ACC112 (cell line): ENCODE data around the gene SMNDC1.
A peak's percentile ranks its signal among the peaks of the same experiment; 100 is the strongest.

Source experiments
- H2AFZ ChIP-seq: fragments of 200-600 bp; sonication (generic); one replicate; pipeline ENCODE4 v1.6.0; 2017; ENCODE audit warnings: antibody characterized with exemption, low read length; ENCODE audit not compliant: unreplicated experiment
- H3K27ac ChIP-seq: fragments of 200-600 bp; sonication (generic); 2 replicates; pipeline ENCODE4 v1.5.1; 2014; ENCODE audit warnings: low read depth, mild to moderate bottlenecking, antibody characterized with exemption, low read length, moderate library complexity
- H3K27me3 ChIP-seq: fragments of 200-600 bp; sonication (generic); 2 replicates; pipeline ENCODE4 v1.6.1; 2014; ENCODE audit warnings: mild to moderate bottlenecking, antibody characterized with exemption, low read length, moderate library complexity, mixed read lengths; ENCODE audit not compliant: insufficient read depth
- H3K36me3 ChIP-seq: fragments of 200-600 bp; sonication (generic); 2 replicates; pipeline ENCODE4 v1.6.1; 2016; ENCODE audit warnings: mild to moderate bottlenecking, antibody characterized with exemption, low read length, moderate library complexity, mixed read lengths; ENCODE audit not compliant: insufficient read depth
- H3K4me1 ChIP-seq: fragments of 200-600 bp; sonication (generic); one replicate; pipeline ENCODE4 v1.6.1; 2016; ENCODE audit warnings: low read length, mixed read lengths; ENCODE audit not compliant: insufficient read depth, unreplicated experiment, control insufficient read depth
- H3K4me3 ChIP-seq: fragments of 200-600 bp; sonication (generic); 2 replicates; pipeline ENCODE4 v1.5.1; 2014; ENCODE audit warnings: mild to moderate bottlenecking, low read depth, low read length
- H3K79me2 ChIP-seq: fragments of 200-600 bp; sonication (generic); one replicate; pipeline ENCODE4 v1.6.0; 2016; ENCODE audit warnings: low read length; ENCODE audit not compliant: control insufficient read depth, unreplicated experiment, insufficient read depth

The SMNDC1 gene

DNA sequence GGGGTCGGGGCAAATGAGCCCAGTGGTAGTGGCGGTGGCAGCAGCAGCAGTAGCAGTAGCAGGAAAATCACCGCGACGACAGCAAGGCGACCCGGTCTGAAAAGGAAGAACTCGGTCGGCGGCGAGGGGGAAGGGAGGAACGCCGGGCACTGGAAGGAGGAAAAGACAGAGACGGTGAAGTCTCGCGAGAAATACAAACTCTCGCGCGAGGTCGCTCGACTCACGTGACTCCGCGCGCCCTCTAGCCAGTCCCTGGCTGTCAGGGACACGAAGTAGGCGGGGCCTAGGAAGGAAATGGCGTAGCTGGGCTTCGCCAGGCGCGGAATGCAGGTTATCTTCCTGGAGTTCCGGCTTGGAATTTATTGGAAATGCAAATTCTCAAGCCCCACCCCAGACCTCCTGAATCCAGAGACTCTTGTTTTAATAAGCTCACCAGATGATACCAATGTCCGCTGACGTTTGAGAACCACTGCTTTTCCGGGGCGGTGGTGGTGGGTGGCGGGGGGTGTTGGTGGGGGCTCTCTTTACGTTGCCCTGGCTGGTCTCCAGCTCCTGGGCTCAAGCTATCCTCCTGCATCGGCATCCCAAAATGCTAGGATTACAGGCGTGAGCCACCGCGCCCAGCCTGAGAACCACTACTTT is at the start of gene SMNDC1:
Gene SMNDC1, minus strand, starts transcription at position 141 of the 642 bp plus-strand sequence. CDS start 1,333 bp downstream, outside the sequence.
- peak within 1 kb of the TSS; percentile 98 for H3K4me3 ChIP-seq
- H3K36me3 ChIP-seq, result peaks cover 33% of the 10 kb centered on the region
- peak within 1 kb of the TSS; percentile 63 for H2AFZ ChIP-seq
- H3K79me2 ChIP-seq, result peaks cover 49% of the 10 kb centered on the region
- H3K27me3 ChIP-seq, result no peaks in the 10 kb centered on the region
- peaks cover 47% of the 10 kb centered on the region for H3K4me1 ChIP-seq
- H3K27ac ChIP-seq, result peak within 1 kb of the TSS; percentile 88

DNA sequence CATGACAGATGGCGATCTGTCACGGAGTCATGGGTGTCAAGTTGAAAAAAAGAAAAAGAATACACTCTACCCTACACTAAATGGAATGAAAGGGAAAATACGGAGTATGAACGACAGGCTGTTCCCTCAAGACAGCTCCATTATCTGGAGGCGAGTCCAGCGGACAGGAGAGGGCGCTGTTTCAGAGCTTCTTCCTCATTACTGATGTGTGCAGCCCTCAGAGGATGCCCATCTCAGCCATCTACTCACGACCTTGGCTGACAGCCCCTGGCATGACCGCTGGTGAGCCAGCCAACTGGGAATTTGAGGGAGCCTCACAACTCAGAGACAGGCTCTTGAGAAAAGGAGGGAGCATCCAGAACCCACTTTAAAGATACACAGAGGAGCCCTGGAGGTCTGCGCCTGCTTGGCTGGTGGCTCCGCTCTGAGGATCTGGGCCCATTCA is 49.6 kb upstream of the SMNDC1 start:
- no peaks in the 10 kb centered on the region for H3K27me3 ChIP-seq
- H3K4me1 ChIP-seq, result peaks cover 52% of the 10 kb centered on the region
- H3K27ac ChIP-seq, result peak overlapping the region; percentile 97
- H3K79me2 ChIP-seq, result no peaks in the 10 kb centered on the region
- no peak overlapping the region for H2AFZ ChIP-seq
- no peaks in the 10 kb centered on the region for H3K36me3 ChIP-seq
- H3K4me3 ChIP-seq, result peak overlapping the region; percentile 42; the same call in 1 of the 2 replicates

DNA sequence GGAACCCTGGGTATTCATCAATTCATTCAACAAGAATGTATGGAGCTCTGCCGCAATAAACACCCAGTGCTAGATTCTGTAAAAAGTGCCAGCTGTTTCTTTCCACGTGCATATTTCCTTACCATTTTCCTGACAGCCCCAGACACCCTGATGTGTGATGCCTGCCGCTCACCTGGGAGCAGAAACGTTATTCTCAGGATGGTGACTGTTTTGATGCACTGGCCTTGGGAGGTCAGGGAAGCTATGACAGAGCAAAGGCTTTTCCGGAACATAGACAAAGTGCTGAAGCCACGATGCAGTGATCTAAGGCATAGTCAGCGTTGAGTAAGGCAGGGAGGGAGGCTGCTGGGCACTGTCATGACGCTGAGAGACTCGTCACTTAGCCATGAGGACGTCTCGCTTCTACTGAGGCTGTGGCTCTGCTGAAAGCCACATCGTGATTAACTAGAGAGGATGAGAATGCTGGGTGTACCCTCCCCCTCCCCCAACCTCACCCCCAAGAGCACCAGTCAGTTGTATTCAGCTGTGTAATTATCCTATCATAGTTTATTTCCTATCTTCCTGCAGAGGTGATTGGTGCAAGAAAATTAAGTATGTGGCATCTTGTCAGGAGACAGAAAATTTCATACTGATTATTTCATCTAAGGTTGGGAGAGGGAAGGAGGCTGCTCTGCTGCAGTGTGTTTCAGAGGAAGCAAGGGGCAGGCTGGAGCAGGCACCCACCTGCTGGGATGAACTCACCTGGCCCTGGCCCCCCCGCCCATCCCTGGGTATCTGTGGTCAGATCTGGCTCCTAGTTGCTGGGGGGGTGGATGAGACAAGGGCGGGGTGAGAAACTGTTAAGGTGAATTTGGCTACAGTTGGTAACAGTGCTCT is 48.8 kb upstream of the SMNDC1 start:
- H3K4me1 ChIP-seq, result peaks cover 52% of the 10 kb centered on the region
- H2AFZ ChIP-seq, result peak overlapping the region; percentile 5
- H3K27me3 ChIP-seq, result no peaks in the 10 kb centered on the region
- H3K36me3 ChIP-seq, result no peaks in the 10 kb centered on the region
- H3K27ac ChIP-seq, result peak overlapping the region; percentile 97
- no peaks in the 10 kb centered on the region for H3K79me2 ChIP-seq
- peak overlapping the region; percentile 42 for H3K4me3 ChIP-seq

DNA sequence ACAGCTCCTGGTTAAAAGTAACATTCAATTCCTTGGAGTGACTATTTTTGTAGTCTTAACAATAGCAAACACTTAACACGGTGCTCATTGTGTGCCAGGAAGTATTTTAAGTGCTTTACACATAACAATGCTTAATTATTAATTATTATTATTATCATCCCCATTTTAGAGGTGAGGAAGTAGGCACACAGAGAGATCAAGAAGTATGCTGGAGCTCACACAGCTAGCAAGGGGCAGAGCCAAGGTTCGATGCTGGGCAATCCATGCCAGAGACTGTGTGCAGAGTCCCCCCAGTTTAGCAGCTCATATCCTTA is 48.2 kb upstream of the SMNDC1 start:
- Histone ChIP-seq H3K79me2 (no peaks in the 10 kb centered on the region), H3K27ac (peak overlapping the region; percentile 97), H3K27me3 (no peaks in the 10 kb centered on the region), H3K4me3 (peak overlapping the region; percentile 42), H3K36me3 (no peaks in the 10 kb centered on the region), H3K4me1 (peaks cover 47% of the 10 kb centered on the region), H2AFZ (peak overlapping the region; percentile 5)

DNA sequence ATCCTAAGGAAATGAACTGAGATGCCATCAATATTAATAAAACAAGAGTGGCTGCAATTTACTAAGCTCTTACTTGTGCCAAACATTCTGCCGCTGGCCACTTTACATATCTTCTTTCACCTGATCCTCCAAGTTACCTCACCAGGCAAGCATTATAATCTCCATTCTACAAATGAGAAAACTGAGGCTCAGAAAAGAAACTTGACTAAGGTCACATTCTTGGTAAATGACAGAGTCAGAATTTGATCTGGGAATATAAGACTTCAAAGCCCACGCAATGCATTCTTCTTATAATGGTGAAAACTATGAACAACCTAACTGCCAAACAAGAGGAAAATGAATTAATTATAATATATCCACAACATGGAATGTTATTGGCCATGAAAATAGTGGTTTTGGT is 46.1 kb upstream of the SMNDC1 start:
- Histone ChIP-seq H3K27ac (no peak overlapping the region), H3K79me2 (no peaks in the 10 kb centered on the region), H3K27me3 (no peaks in the 10 kb centered on the region), H3K4me1 (peaks cover 34% of the 10 kb centered on the region), H3K36me3 (no peaks in the 10 kb centered on the region), H2AFZ (no peak overlapping the region), H3K4me3 (no peak overlapping the region)

DNA sequence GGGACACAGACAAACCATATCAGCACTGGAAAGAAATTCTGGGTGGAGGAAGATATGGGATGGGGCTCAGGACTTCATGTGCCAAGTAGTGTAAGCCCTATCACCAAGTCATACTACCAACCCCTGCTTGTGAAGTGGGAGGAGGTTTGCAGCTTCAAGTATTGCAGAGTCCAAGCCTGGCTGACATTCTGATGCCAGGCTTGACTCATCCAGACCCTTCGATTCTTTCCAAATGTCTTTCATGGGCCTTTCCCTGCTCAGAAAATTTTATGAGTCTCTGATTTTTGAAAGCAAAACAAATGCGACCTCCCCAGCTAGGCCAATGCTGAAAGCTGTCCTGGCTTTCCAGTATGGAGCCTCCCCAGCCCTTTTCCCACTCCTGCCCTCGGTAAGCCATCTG is 45.1 kb upstream of the SMNDC1 start:
- no peaks in the 10 kb centered on the region for H3K36me3 ChIP-seq
- H3K79me2 ChIP-seq, result no peaks in the 10 kb centered on the region
- peaks cover 25% of the 10 kb centered on the region for H3K4me1 ChIP-seq
- H3K27ac ChIP-seq, result no peak overlapping the region
- H2AFZ ChIP-seq, result no peak overlapping the region
- no peak overlapping the region for H3K4me3 ChIP-seq
- H3K27me3 ChIP-seq, result no peaks in the 10 kb centered on the region

DNA sequence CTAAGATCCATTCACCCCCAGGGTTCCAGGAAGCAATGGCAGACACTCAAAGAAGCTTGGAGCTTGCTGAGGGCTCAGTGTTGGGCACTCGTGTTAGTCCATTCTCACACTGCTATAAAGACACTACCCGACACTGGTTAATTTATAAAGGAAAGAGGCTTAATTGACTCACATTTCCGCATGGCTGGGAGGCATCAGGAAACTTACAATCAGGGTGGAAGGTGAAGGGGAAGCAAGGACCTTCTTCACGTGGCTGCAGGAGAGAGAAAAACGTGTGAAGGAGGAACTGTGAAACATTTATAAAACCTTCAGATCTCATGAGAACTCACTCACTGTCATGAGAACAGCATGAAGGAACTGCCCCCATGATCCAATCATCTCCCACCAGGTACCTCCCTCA is 44.7 kb upstream of the SMNDC1 start:
- no peak overlapping the region for H3K4me3 ChIP-seq
- H2AFZ ChIP-seq, result no peak overlapping the region
- H3K4me1 ChIP-seq, result peaks cover 21% of the 10 kb centered on the region

DNA sequence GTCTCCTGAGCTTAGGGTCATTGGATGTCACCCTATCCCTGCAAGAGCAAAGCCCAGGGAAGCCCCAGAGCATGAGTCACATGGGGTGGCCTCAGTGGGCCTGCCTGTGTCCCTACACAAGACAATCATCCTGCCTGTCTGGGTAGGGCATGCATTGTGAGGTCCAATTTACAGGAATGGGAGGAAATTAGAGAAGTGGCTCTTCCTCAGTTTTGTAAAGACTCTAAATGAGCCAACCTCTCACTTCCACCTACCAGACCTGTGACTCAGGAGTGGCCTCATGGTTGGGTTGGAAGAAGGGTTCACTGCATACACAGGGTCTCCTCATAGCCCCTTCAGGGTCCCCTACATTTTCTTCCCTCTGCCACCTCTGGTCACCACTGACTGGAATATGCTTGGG is 43.6 kb upstream of the SMNDC1 start:
- H2AFZ ChIP-seq, result no peak overlapping the region
- no peaks in the 10 kb centered on the region for H3K79me2 ChIP-seq
- H3K36me3 ChIP-seq, result no peaks in the 10 kb centered on the region
- no peak overlapping the region for H3K4me3 ChIP-seq
- H3K27ac ChIP-seq, result no peak overlapping the region
- H3K4me1 ChIP-seq, result peaks cover 13% of the 10 kb centered on the region
- H3K27me3 ChIP-seq, result no peaks in the 10 kb centered on the region

More for the DNA sequence above, 44.7 kb upstream of the SMNDC1 start:
- Histone ChIP-seq H3K27me3 (no peaks in the 10 kb centered on the region), H3K36me3 (no peaks in the 10 kb centered on the region), H3K27ac (no peak overlapping the region), H3K79me2 (no peaks in the 10 kb centered on the region)

DNA sequence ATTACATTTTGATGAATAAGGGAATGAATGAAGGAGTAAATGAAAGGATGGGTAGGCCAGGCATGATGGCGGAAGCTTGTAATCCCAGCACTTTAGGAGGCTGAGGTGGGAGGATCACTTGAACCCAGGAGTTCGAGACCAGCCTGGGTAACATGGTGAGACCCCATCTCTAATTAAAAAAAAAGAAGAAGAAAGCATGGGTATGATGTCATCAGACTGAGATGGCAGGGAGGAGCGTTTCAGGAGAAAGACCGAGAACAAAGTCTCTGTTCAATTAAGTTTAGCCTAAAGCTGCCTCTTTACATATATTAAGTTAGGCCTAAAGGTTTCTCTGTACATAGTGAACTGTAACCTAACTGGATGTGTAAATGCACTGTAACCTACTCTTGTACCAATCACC is 42.2 kb upstream of the SMNDC1 start:
- H3K27ac ChIP-seq, result no peak overlapping the region
- no peak overlapping the region for H2AFZ ChIP-seq
- H3K36me3 ChIP-seq, result no peaks in the 10 kb centered on the region
- H3K27me3 ChIP-seq, result no peaks in the 10 kb centered on the region
- no peaks in the 10 kb centered on the region for H3K79me2 ChIP-seq
- peaks cover 3% of the 10 kb centered on the region for H3K4me1 ChIP-seq
- H3K4me3 ChIP-seq, result no peak overlapping the region

DNA sequence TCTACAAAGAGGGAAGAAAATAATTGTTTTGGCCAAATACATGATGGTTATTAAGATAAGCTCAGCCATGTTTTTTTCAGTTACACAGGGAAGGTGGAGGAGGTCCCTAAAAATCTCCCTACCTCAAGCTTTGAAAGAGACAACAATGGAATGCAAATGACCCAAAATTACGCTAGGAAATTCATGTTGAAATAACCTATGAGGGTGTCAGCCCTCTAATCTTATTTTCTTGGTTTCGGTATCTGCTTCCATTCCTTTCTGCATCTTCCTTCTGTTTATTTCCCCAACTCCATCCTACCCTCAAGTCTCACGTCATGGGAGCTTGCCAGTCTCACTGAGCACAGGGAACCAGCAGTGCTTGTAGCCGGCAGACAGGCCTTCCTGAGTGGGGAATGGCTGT is 40.6 kb upstream of the SMNDC1 start:
- H2AFZ ChIP-seq, result no peak overlapping the region
- H3K36me3 ChIP-seq, result no peaks in the 10 kb centered on the region
- no peaks in the 10 kb centered on the region for H3K4me1 ChIP-seq
- H3K4me3 ChIP-seq, result no peak overlapping the region
- H3K79me2 ChIP-seq, result no peaks in the 10 kb centered on the region
- H3K27me3 ChIP-seq, result no peaks in the 10 kb centered on the region
- H3K27ac ChIP-seq, result no peak overlapping the region

DNA sequence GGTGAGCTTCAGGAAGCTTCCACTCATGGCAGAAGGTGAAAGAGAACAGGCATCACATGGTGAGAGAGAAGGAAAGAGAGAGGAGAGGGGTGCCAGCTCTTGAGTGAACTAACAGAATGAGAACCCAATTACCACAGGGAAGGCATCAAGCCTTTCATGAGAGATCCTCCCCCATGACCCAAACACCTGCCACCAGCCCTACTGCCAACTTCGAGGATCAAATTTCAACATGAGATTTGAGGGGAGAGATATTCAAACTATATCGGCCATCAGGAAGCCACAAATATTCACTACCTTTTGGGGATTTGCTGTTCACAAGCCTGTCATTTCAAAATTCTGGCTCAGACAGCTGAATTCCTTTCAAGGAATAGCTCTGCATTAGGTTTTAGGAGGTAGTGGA is 39.9 kb upstream of the SMNDC1 start:
- no peaks in the 10 kb centered on the region for H3K4me1 ChIP-seq
- no peak overlapping the region for H3K27ac ChIP-seq
- no peaks in the 10 kb centered on the region for H3K36me3 ChIP-seq
- H2AFZ ChIP-seq, result no peak overlapping the region
- no peaks in the 10 kb centered on the region for H3K79me2 ChIP-seq
- no peaks in the 10 kb centered on the region for H3K27me3 ChIP-seq
- no peak overlapping the region for H3K4me3 ChIP-seq
